ENCODE data around the gene GNA12. TPM values are rescaled to one million over a fixed set of nuclear protein-coding genes. Genes with fewer than 3 reads are reported as not detected.

The GNA12 gene
- total and polyA plus RNA-seq, 4 donors: 3.7 to 19.0 (median 11.3) TPM

GRCh38 chr7:2730846-2731770, 113.0 kb downstream of the GNA12 start:
- H3K36me3 ChIP-seq (ENCODE audit: control insufficient read depth in 4 of 4, insufficient read depth in 3 of 4, low read depth in 1 of 4, low read length in 3 of 4): peaks cover 0 to 6% (median 1%) of the 10 kb centered on the region in 4 donors
- TF ChIP-seq GABPA (IDR thresholded peaks at IDR 0.05 in 1 of 2, conservative IDR thresholded peaks at IDR 0.05 in 1 of 2): no peak
- TF ChIP-seq, protein P1, sequence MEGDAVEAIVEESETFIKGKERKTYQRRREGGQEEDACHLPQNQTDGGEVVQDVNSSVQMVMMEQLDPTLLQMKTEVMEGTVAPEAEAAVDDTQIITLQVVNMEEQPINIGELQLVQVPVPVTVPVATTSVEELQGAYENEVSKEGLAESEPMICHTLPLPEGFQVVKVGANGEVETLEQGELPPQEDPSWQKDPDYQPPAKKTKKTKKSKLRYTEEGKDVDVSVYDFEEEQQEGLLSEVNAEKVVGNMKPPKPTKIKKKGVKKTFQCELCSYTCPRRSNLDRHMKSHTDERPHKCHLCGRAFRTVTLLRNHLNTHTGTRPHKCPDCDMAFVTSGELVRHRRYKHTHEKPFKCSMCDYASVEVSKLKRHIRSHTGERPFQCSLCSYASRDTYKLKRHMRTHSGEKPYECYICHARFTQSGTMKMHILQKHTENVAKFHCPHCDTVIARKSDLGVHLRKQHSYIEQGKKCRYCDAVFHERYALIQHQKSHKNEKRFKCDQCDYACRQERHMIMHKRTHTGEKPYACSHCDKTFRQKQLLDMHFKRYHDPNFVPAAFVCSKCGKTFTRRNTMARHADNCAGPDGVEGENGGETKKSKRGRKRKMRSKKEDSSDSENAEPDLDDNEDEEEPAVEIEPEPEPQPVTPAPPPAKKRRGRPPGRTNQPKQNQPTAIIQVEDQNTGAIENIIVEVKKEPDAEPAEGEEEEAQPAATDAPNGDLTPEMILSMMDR (IDR thresholded peaks at IDR 0.05; ENCODE audit: low read depth, low read length, missing input control): no peak

DNA sequence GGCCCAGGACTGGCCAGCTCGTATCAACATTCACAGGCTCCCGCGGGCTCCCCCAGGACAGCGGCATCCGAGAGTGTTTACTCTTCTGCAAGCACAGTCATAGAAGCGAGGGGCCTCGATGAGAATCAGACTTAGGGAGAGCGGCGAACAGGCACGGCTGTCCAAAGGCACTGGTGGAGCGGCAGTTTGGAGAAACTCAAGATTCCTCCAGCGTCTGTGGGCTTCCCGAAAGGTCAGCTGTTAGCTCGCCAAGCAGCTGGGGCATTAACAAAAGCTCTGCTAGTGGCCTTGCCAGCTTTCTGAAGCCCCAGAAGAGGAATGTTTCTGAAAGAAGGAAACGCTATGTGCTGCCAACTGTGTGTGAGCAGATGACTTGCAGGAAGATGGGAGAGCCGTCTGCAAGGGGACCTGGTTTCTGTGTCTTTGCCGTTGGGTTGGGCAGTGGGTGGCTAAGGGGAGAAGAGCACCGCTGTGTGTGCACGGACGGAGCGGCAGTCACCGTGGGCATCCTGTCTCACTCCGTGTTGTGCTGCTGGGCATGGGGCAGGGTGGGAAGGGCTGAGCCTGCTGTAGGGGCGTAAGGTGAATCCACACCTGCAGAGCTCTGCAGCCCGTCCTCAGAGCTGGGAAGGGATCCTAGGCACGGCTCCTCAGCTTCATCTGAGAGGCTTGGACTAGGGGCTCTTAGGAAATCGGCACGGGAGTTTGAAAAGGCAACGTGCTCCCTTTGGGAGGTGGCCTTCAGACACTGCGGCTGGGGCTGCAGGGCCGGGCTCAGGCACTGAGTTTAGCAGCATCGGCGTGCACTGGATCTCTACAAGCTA, 114.0 kb downstream of the GNA12 start:
- Histone ChIP-seq H3K27ac (ENCODE audit: low read depth in 1 of 2, low read length in 2 of 2) (no peak overlapping the region), H3K4me1 (ENCODE audit: control insufficient read depth in 4 of 4, insufficient read depth in 4 of 4, low read length in 3 of 4) (peaks cover 0 to under 1% (median 0%) of the 10 kb centered on the region in 4 donors), H3K27me3 (ENCODE audit: control insufficient read depth in 4 of 4, insufficient read depth in 4 of 4, low read length in 3 of 4) (no peaks in the 10 kb centered on the region), H3K9ac (ENCODE audit: low read depth in 1 of 2, low read length in 2 of 2) (no peak overlapping the region), H3K4me3 (ENCODE audit: low read depth in 1 of 3, low read length in 3 of 3) (no peak overlapping the region), H3K36me3 (ENCODE audit: control insufficient read depth in 4 of 4, insufficient read depth in 3 of 4, low read depth in 1 of 4, low read length in 3 of 4) (peaks cover 0 to 6% (median 1%) of the 10 kb centered on the region in 4 donors), H3K9me3 (ENCODE audit: control insufficient read depth in 4 of 4, low read length in 3 of 4) (no peaks in the 10 kb centered on the region)
- no peak for DNase-seq (ENCODE audit: low spot score)
- TF ChIP-seq HNF4G (IDR thresholded peaks at IDR 0.05): no peak
- no peak for TF ChIP-seq RAD21 (IDR thresholded peaks at IDR 0.05)
- TF ChIP-seq NR2F2 (IDR thresholded peaks at IDR 0.05): no peak
- WGBS: 86% methylated on average over 33 of the region's 33 CpGs

More at GRCh38 chr7:2730846-2731770, 113.0 kb downstream of the GNA12 start:
- Histone ChIP-seq H3K27ac (ENCODE audit: low read depth in 1 of 2, low read length in 2 of 2) (no peak overlapping the region), H3K27me3 (ENCODE audit: control insufficient read depth in 4 of 4, insufficient read depth in 4 of 4, low read length in 3 of 4) (no peaks in the 10 kb centered on the region), H3K9me3 (ENCODE audit: control insufficient read depth in 4 of 4, low read length in 3 of 4) (no peaks in the 10 kb centered on the region), H3K9ac (ENCODE audit: low read depth in 1 of 2, low read length in 2 of 2) (no peak overlapping the region), H3K4me1 (ENCODE audit: control insufficient read depth in 4 of 4, insufficient read depth in 4 of 4, low read length in 3 of 4) (peaks cover 0 to 4% (median 0%) of the 10 kb centered on the region in 4 donors), H3K4me3 (ENCODE audit: low read depth in 1 of 3, low read length in 3 of 3) (no peak overlapping the region)
- WGBS: 97% methylated on average over 45 of the region's 45 CpGs
- no peak for DNase-seq (ENCODE audit: low spot score)

DNA sequence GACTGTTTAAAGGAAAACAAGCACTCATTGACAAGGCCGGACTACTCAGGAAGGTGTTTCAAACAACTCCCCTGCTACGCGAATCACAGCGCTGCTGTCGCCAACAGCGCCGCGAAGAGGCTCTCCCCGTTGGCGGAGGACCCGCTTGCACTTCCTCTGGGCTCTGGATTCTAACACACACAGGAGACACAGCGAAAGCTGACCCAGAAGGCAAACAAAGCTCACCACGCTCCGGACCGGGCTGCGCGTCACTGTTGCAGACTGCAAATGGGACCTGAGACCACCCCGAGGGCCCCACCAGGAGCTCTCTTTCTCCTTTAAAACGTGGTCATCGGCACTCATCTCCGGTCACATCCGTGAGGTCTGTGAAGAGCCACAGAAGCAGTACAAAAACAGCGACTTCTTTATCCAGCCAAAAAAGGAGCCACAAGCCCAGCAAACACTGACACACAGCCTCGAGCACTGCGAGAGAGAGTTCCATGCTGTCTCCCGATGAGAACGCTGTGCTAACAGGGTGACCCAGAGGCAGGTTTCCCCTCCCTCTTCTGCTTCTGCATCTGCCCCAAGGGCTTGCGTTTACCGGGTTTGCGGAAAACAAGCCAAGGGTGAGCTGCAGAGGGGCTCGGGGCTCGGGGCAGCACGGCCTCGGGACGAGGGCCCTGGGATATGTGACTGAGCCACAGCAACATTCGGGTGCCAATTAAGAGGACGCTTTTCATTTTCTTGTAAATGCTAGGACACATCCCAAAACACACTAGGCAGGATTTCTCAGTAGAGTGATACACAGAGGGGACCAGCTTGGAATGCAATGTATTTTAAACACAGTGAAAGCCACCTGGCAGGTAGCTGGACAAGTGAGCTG, 114.8 kb downstream of the GNA12 start:
- Histone ChIP-seq H3K4me1 (ENCODE audit: control insufficient read depth in 4 of 4, insufficient read depth in 4 of 4, low read length in 3 of 4) (no peaks in the 10 kb centered on the region), H3K9me3 (ENCODE audit: control insufficient read depth in 4 of 4, low read length in 3 of 4) (no peaks in the 10 kb centered on the region), H3K4me3 (ENCODE audit: low read depth in 1 of 3, low read length in 3 of 3) (no peak overlapping the region), H3K36me3 (ENCODE audit: control insufficient read depth in 4 of 4, insufficient read depth in 3 of 4, low read depth in 1 of 4, low read length in 3 of 4) (peaks cover 0 to 6% (median 2%) of the 10 kb centered on the region in 4 donors), H3K9ac (ENCODE audit: low read depth in 1 of 2, low read length in 2 of 2) (no peak overlapping the region), H3K27ac (ENCODE audit: low read depth in 1 of 2, low read length in 2 of 2) (peak overlapping the region in 1 of 2 donors; percentile 2), H3K27me3 (ENCODE audit: control insufficient read depth in 4 of 4, insufficient read depth in 4 of 4, low read length in 3 of 4) (no peaks in the 10 kb centered on the region)
- WGBS: 80% methylated on average over 37 of the region's 37 CpGs
- DNase-seq (ENCODE audit: low spot score): no peak
- peak in 1 of 2 donors; percentile 7 for TF ChIP-seq RAD21 (IDR thresholded peaks at IDR 0.05)
- TF ChIP-seq, protein P2, sequence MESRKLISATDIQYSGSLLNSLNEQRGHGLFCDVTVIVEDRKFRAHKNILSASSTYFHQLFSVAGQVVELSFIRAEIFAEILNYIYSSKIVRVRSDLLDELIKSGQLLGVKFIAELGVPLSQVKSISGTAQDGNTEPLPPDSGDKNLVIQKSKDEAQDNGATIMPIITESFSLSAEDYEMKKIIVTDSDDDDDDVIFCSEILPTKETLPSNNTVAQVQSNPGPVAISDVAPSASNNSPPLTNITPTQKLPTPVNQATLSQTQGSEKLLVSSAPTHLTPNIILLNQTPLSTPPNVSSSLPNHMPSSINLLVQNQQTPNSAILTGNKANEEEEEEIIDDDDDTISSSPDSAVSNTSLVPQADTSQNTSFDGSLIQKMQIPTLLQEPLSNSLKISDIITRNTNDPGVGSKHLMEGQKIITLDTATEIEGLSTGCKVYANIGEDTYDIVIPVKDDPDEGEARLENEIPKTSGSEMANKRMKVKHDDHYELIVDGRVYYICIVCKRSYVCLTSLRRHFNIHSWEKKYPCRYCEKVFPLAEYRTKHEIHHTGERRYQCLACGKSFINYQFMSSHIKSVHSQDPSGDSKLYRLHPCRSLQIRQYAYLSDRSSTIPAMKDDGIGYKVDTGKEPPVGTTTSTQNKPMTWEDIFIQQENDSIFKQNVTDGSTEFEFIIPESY (IDR thresholded peaks at IDR 0.05): no peak

Measured in liver (tissue), 9 donors.